HG02678 (cell line): ENCODE measurements around the gene SCAND1.

Experiments used
- ATAC-seq: cut with Tn5 transposase; IDR thresholded peaks from one replicate; pipeline ENCODE4 v1.9.1; 2021; ENCODE audit warnings: mild to moderate bottlenecking, moderate library complexity; ENCODE audit not compliant: unreplicated experiment

SCAND1 gene

DNA sequence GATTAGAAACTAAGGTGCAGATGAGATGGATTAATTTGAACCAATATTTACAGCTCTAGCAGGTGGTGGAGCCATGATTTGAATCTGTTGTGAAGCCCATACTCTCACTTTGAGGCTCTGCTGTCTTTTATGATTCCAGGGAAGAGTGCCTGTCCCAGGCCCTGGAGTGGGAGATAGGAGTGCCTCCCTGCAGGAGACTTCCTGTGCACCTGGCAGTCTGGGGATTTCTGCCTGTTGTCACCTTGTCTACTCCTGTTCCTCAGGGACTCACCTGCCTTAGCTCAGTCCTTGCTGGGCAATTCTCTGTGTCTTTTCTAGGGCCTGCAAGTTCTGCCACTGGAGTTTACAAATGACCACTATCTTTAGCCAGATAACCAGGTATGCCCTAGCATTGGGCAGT is 46.3 kb downstream of the SCAND1 start:
- ATAC-seq = no peak

DNA sequence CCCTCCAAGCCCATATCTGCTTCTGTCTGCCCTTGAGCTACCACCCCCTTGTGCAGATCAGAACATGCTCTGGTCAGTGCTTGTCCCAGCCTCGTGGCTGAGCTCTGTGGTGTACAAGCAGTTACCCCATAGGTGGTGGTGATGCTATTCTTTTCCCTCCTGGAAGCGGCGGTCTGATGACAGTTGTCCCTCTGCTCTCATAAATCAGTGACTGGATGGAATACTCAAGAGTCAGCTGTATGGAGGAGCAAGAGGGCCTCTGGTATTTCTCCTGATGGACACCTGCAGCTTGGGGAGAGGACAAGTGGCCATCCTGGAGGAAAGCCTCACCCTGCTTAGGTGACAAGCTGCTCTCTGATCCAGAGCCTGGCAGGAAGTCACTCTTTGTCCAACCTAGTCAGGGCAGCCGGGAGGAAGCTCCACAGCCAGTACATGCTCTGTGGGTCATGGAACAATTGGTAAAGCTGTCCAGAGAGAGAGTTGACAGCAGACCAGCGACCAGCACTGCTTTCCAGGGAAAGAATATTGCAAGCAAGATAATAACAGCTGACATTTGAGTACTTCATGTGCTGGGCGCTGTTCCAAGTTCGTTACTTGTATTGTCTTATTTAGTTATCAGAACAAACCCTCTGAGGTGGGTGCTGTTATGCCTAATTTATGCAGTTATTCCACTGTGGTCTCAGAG is 47.1 kb downstream of the SCAND1 start:
- ATAC-seq = no peak

DNA sequence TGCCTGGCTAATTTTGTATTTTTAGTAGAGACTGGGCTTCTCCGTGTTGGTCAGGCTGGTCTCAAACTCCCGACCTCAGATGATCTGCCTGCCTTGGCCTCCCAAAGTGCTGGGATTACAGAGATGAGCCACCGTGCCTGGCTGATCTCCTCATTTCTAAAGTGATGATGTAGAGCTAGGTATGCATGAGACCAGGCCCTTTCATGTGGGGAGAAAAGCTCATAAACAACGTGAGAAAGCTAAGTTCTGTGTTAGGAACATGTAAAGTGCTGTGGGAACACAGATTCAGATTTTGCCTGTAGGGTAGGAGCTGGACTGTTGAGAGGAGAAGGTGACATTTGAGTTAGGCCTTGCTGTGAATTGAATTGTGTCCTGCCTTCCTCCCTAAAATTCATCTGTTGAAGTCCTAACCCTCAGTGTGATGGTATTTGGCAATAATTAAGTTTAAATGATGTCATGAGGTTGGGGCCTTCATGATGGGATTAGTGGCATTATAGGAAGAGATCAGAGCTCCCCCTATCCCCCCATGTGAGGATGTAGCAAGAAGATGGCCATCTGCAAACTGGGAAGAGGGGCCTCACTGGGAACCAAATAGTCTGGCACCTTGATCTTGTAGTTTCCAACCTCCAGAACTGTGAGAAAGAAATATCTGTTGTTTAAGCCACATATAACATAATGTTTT is 49.2 kb downstream of the SCAND1 start:
- no peak for ATAC-seq

DNA sequence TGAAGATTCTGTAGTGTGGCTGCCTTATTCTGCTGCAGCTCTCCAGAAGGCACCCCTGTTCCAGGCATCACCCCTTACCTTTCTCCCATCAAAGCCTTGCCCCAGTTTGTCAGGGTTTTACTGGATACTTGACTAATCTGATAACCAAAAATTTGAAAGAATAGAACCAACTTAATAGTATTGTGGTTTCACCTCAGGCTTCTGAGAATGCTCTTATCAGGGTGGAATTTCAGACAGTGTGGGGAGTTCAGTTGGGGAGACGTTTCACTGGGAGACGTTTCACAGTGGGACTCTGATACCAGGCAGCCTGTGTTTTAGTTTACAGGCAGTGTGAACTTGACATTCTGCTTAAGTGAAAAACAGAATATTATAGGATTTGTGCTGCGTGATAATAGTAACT is 50.5 kb downstream of the SCAND1 start:
- no peak for ATAC-seq
